ENCODE data around the gene MALL. TPM values are rescaled to one million over a fixed set of nuclear protein-coding genes. Genes with fewer than 3 reads are reported as not detected.
"Not testable (repeated sequence)": the region's sequence is repeated elsewhere in the genome, so short reads cannot be mapped to it uniquely, and the experiment has no call there.

The MALL gene
- total RNA-seq, 2 donors from 2014 or later, result 0.12 to 0.13 TPM

GRCh38 chr2:110107092-110108079 lies 8.2 kb downstream of the MALL start:
- H3K4me1 Mint-ChIP-seq, result peaks cover 5% of the 10 kb centered on the region
- DNase-seq (no peak), ATAC-seq (no peak)
- H3K9me3 ChIP-seq (ENCODE audit: control insufficient read depth, low read length, poor library complexity, severe bottlenecking), result no peaks in the 10 kb centered on the region
- H3K36me3 Mint-ChIP-seq (ENCODE audit: low read depth), result peaks cover 8% of the 10 kb centered on the region
- H3K4me3 Mint-ChIP-seq, result no peak overlapping the region
- H3K27me3 Mint-ChIP-seq, result peaks cover 66% of the 10 kb centered on the region
- H3K27ac Mint-ChIP-seq, result no peak overlapping the region

- H3K9me3 ChIP-seq (ENCODE audit: control insufficient read depth, low read length, poor library complexity, severe bottlenecking), result no peaks in the 10 kb centered on the region
- peaks cover 69% of the 10 kb centered on the region for H3K27me3 Mint-ChIP-seq
- peaks cover 7% of the 10 kb centered on the region for H3K4me1 Mint-ChIP-seq
- no peak overlapping the region for H3K27ac Mint-ChIP-seq
- ATAC-seq, result no peak
- DNase-seq, result no peak
- H3K36me3 Mint-ChIP-seq (ENCODE audit: low read depth), result peaks cover 8% of the 10 kb centered on the region
- no peak overlapping the region for H3K4me3 Mint-ChIP-seq
Observed at GRCh38 chr2:110106642-110107041, 9.0 kb downstream of the MALL start.

- no peak for DNase-seq
- no peak for ATAC-seq
- Mint-ChIP-seq H3K27me3 (peaks cover 69% of the 10 kb centered on the region), H3K4me1 (peaks cover 11% of the 10 kb centered on the region), H3K27ac (no peak overlapping the region), H3K36me3 (ENCODE audit: low read depth) (peaks cover 8% of the 10 kb centered on the region), H3K4me3 (no peak overlapping the region)
- no peaks in the 10 kb centered on the region for H3K9me3 ChIP-seq (ENCODE audit: control insufficient read depth, low read length, poor library complexity, severe bottlenecking)
Observed at GRCh38 chr2:110105608-110106467, 9.8 kb downstream of the MALL start.

- peaks cover 69% of the 10 kb centered on the region for H3K27me3 Mint-ChIP-seq
- H3K4me3 Mint-ChIP-seq, result no peak overlapping the region
- peaks cover 11% of the 10 kb centered on the region for H3K4me1 Mint-ChIP-seq
- peaks cover 8% of the 10 kb centered on the region for H3K36me3 Mint-ChIP-seq (ENCODE audit: low read depth)
- H3K27ac Mint-ChIP-seq, result no peak overlapping the region
- ATAC-seq, result no peak
- DNase-seq, result no peak
- H3K9me3 ChIP-seq (ENCODE audit: control insufficient read depth, low read length, poor library complexity, severe bottlenecking), result no peaks in the 10 kb centered on the region
Observed at GRCh38 chr2:110105183-110105582, 10.4 kb downstream of the MALL start.

- H3K9me3 ChIP-seq (ENCODE audit: control insufficient read depth, low read length, poor library complexity, severe bottlenecking), result no peaks in the 10 kb centered on the region
- no peak overlapping the region for H3K27ac Mint-ChIP-seq
- no peak for DNase-seq
- H3K4me3 Mint-ChIP-seq, result no peak overlapping the region
- peaks cover 11% of the 10 kb centered on the region for H3K4me1 Mint-ChIP-seq
- peaks cover 66% of the 10 kb centered on the region for H3K27me3 Mint-ChIP-seq
- H3K36me3 Mint-ChIP-seq (ENCODE audit: low read depth), result peaks cover 6% of the 10 kb centered on the region
- no peak for ATAC-seq
Observed at GRCh38 chr2:110104025-110104771, 11.4 kb downstream of the MALL start.

GRCh38 chr2:110103061-110103961 lies 12.3 kb downstream of the MALL start:
- Mint-ChIP-seq H3K36me3 (ENCODE audit: low read depth) (peaks cover 6% of the 10 kb centered on the region), H3K27me3 (peaks cover 57% of the 10 kb centered on the region), H3K27ac (no peak overlapping the region), H3K4me1 (peaks cover 11% of the 10 kb centered on the region), H3K4me3 (no peak overlapping the region)
- no peak for DNase-seq
- no peak for ATAC-seq
- H3K9me3 ChIP-seq (ENCODE audit: control insufficient read depth, low read length, poor library complexity, severe bottlenecking), result no peaks in the 10 kb centered on the region

- DNase-seq, result no peak
- ATAC-seq, result no peak
- peaks cover 3% of the 10 kb centered on the region for H3K36me3 Mint-ChIP-seq (ENCODE audit: low read depth)
- no peak overlapping the region for H3K27ac Mint-ChIP-seq
- no peaks in the 10 kb centered on the region for H3K9me3 ChIP-seq (ENCODE audit: control insufficient read depth, low read length, poor library complexity, severe bottlenecking)
- peaks cover 11% of the 10 kb centered on the region for H3K4me1 Mint-ChIP-seq
- H3K4me3 Mint-ChIP-seq, result no peak overlapping the region
- peaks cover 52% of the 10 kb centered on the region for H3K27me3 Mint-ChIP-seq
Observed at GRCh38 chr2:110101901-110102803, 13.5 kb downstream of the MALL start.

- DNase-seq, result no peak
- Mint-ChIP-seq H3K27ac (no peak overlapping the region), H3K4me3 (no peak overlapping the region), H3K27me3 (peaks cover 55% of the 10 kb centered on the region), H3K36me3 (ENCODE audit: low read depth) (peaks cover 3% of the 10 kb centered on the region), H3K4me1 (peaks cover 11% of the 10 kb centered on the region)
- H3K9me3 ChIP-seq (ENCODE audit: control insufficient read depth, low read length, poor library complexity, severe bottlenecking), result no peaks in the 10 kb centered on the region
- ATAC-seq, result no peak
Observed at GRCh38 chr2:110101280-110101844, 14.3 kb downstream of the MALL start.

- H3K4me1 Mint-ChIP-seq, result peaks cover 11% of the 10 kb centered on the region
- not testable (repeated sequence) for DNase-seq
Observed at GRCh38 chr2:110100880-110101279, 14.7 kb downstream of the MALL start.

GRCh38 chr2:110100480-110100879 lies 15.1 kb downstream of the MALL start:
- Mint-ChIP-seq H3K36me3 (ENCODE audit: low read depth) (peaks cover 3% of the 10 kb centered on the region), H3K4me3 (no peak overlapping the region), H3K4me1 (peaks cover 11% of the 10 kb centered on the region), H3K27me3 (peaks cover 50% of the 10 kb centered on the region), H3K27ac (no peak overlapping the region)
- DNase-seq, result no peak
- no peaks in the 10 kb centered on the region for H3K9me3 ChIP-seq (ENCODE audit: control insufficient read depth, low read length, poor library complexity, severe bottlenecking)
- ATAC-seq, result no peak

More at GRCh38 chr2:110100880-110101279, 14.7 kb downstream of the MALL start:
- not testable (repeated sequence) for H3K4me3 Mint-ChIP-seq; H3K9me3 ChIP-seq (ENCODE audit: control insufficient read depth, low read length, poor library complexity, severe bottlenecking); H3K36me3 Mint-ChIP-seq (ENCODE audit: low read depth); H3K27ac Mint-ChIP-seq; ATAC-seq
- peaks cover 54% of the 10 kb centered on the region for H3K27me3 Mint-ChIP-seq

All from T-helper 17 cell (primary cell).